DND-41 (cell line): ENCODE measurements around the gene DEF6.

Experiments
- ATAC-seq: fragments of 200-7000 bp; cut with Tn5 transposase; 3 replicates; pipeline ENCODE4 v1.9.1; 2021; ENCODE audit warnings: low read depth; ENCODE audit not compliant: insufficient read depth
- DNase-seq: peaks from one replicate; pipeline ENCODE4 v3.0.0-alpha.2; 2020
- H2AFZ ChIP-seq: 2 replicates; pipeline ENCODE4 v1.6.0; 2012; ENCODE audit warnings: low read depth, low read length
- H3K27ac ChIP-seq: 2 replicates; pipeline ENCODE4 v1.5.1; 2012; ENCODE audit warnings: low read length, inconsistent platforms
- H3K27me3 ChIP-seq: fragments of 200-600 bp; sonication (generic); 2 replicates; pipeline ENCODE4 v1.6.0; 2012; ENCODE audit warnings: low read length, mild to moderate bottlenecking, inconsistent platforms; ENCODE audit not compliant: insufficient read depth, poor library complexity
- H3K36me3 ChIP-seq: 2 replicates; pipeline ENCODE4 v1.5.1; 2012; ENCODE audit warnings: low read length, inconsistent platforms; ENCODE audit not compliant: insufficient read depth
- H3K4me1 ChIP-seq: 2 replicates; pipeline ENCODE4 v1.5.1; 2012; ENCODE audit warnings: mild to moderate bottlenecking, low read length; ENCODE audit not compliant: insufficient read depth
- H3K4me2 ChIP-seq: 2 replicates; pipeline ENCODE4 v1.6.0; 2012; ENCODE audit warnings: mild to moderate bottlenecking, moderate library complexity, low read length, inconsistent platforms; ENCODE audit not compliant: insufficient read depth
- H3K4me3 ChIP-seq, 2 experiments: fragments of 200-600 bp in 1 of 2; shearing (Covaris generic) in 1 of 2; 2 replicates each; pipeline ENCODE4 v1.5.1; 2012 to 2016; ENCODE audit warnings: inconsistent platforms in 2 of 2, low read length in 2 of 2, mild to moderate bottlenecking in 2 of 2, low read depth in 1 of 2, moderate library complexity in 1 of 2
- H3K79me2 ChIP-seq: 2 replicates; pipeline ENCODE4 v1.6.0; 2012; ENCODE audit warnings: low read length, inconsistent platforms; ENCODE audit not compliant: insufficient read depth
- H3K9ac ChIP-seq: 2 replicates; pipeline ENCODE4 v1.6.0; 2012; ENCODE audit warnings: low read depth, mild to moderate bottlenecking, inconsistent platforms, low read length, moderate library complexity
- H3K9me3 ChIP-seq: 2 replicates; pipeline ENCODE4 v1.5.1; 2012; ENCODE audit warnings: low read length, moderate library complexity, mild to moderate bottlenecking, inconsistent platforms; ENCODE audit not compliant: insufficient read depth, severe bottlenecking
- H4K20me1 ChIP-seq: 2 replicates; pipeline ENCODE4 v1.6.0; 2012; ENCODE audit warnings: low read length; ENCODE audit not compliant: insufficient read depth
- CTCF ChIP-seq: IDR thresholded peaks from 2 replicates; pipeline ENCODE4 v1.5.1; 2012; ENCODE audit warnings: borderline replicate concordance, low read length, moderate library complexity, mild to moderate bottlenecking; ENCODE audit not compliant: poor library complexity, severe bottlenecking; ENCODE audit errors: extremely low read depth
- EZH2 ChIP-seq: IDR thresholded peaks from 3 replicates; pipeline ENCODE4 v1.6.1; 2012; ENCODE audit warnings: borderline replicate concordance, low read depth, mild to moderate bottlenecking, moderate library complexity, low read length, inconsistent platforms; ENCODE audit not compliant: severe bottlenecking

The DEF6 gene

GRCh38 chr6:35352735-35353134 is 55.1 kb downstream of the DEF6 start:
- Histone ChIP-seq H3K4me1 (no peaks in the 10 kb centered on the region), H4K20me1 (no peaks in the 10 kb centered on the region), H2AFZ (no peak overlapping the region), H3K36me3 (peaks cover 46% of the 10 kb centered on the region), H3K9ac (no peak overlapping the region), H3K4me3 (no peak overlapping the region), H3K27me3 (no peaks in the 10 kb centered on the region), H3K4me2 (no peak overlapping the region), H3K27ac (no peak overlapping the region), H3K79me2 (no peaks in the 10 kb centered on the region), H3K9me3 (no peaks in the 10 kb centered on the region)
- no peak for ATAC-seq
- no peak for DNase-seq
- TF ChIP-seq CTCF: no peak
- TF ChIP-seq EZH2: no peak

DNA sequence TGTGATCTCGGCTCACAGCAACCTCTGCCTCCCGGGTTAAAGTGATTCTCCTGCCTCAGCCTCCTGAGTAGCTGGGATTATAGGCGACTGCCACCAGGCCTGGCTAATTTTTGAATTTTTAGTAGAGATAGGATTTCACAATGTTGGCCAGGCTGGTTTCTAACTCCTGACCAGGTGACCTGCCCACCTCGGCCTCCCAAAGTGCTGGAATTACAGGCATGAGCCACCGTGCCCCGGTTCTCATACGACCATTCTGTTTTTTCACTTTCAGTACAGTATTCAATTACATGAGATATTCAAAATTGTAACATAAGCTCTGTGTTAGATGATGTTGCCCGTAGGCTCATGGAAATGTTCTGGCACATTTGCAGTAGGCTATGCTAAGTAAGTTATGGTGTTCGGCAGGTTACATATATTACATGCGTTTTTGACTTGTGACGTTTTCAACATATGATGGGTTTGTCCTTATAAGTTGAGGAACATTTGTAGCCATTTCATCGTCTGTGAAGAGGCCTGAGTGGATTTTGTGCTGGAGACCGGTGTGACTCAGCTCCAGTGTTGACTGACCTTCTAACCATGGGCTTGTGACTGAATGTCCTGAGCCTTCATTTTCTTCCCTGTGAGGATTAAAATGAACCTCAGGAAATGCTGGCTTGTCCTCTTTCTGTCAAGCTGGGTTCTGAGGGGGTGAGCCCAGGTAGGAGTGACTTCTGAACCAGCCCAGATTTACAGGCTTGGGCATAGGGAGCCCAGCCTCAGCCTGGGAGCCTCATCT is 56.9 kb downstream of the DEF6 start:
- Histone ChIP-seq H3K4me2 (no peak overlapping the region), H3K4me1 (no peaks in the 10 kb centered on the region), H3K4me3 (no peak overlapping the region), H3K27ac (no peak overlapping the region), H3K27me3 (no peaks in the 10 kb centered on the region), H4K20me1 (no peaks in the 10 kb centered on the region; the same call in 1 of the 2 replicates), H3K9ac (no peak overlapping the region), H2AFZ (no peak overlapping the region), H3K36me3 (peaks cover 43% of the 10 kb centered on the region), H3K79me2 (no peaks in the 10 kb centered on the region), H3K9me3 (no peaks in the 10 kb centered on the region)
- no peak for TF ChIP-seq EZH2
- TF ChIP-seq CTCF: no peak
- DNase-seq: no peak
- ATAC-seq: no peak

DNA sequence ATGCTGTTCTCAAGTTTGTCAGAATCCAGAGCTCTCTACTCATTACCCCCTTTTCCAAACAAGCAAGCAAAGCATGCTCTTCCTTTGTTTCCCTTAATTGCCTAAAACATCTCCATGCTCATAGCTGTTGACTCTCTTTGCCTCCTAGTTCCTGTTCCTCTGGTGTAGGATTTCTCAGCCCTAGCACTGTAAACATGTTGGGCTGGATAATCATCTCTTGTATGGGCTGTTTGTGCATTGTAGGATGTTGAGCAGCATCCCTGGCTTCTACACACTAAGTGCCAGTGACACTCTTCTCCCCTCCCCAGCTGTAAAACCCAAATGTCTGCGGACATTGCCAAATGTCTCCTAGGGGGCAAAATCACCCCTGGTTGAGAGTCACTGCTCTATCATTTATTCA is 58.8 kb downstream of the DEF6 start:
- no peak overlapping the region for H3K4me3 ChIP-seq
- no peaks in the 10 kb centered on the region; the same call in 1 of the 2 replicates for H4K20me1 ChIP-seq
- H3K27ac ChIP-seq: no peak overlapping the region
- no peak for ATAC-seq
- H3K4me2 ChIP-seq: no peak overlapping the region
- no peaks in the 10 kb centered on the region for H3K9me3 ChIP-seq
- no peaks in the 10 kb centered on the region for H3K79me2 ChIP-seq
- no peak for DNase-seq
- TF ChIP-seq CTCF (no peak), EZH2 (no peak)
- no peak overlapping the region for H3K9ac ChIP-seq
- no peaks in the 10 kb centered on the region for H3K27me3 ChIP-seq
- no peak overlapping the region for H2AFZ ChIP-seq
- H3K36me3 ChIP-seq: peaks cover 41% of the 10 kb centered on the region
- H3K4me1 ChIP-seq: no peaks in the 10 kb centered on the region
